Caco-2 (cell line): Measurements from ENCODE around the gene ROBO1. TPM values are rescaled to one million over a fixed set of nuclear protein-coding genes. Genes with fewer than 3 reads are reported as not detected.

Experiments
- BruUV-seq: library from RNA; stranded (reverse); fragments of 400-500 nt; replicated peaks from 2 replicates; lab custom pipeline; 2021; lab: Mats Ljungman, UMichigan
- CTCF ChIA-PET: fragments of 300-600 bp; sonication (Branson Sonifier 250); formaldehyde crosslinking; loops from one replicate; lab custom pipeline; 2022; ENCODE audit warnings: antibody characterized with exemption; lab: Charles Lee
- POLR2A ChIA-PET: fragments of 300-600 bp; sonication (Branson Sonifier 250); formaldehyde crosslinking; loops from one replicate; lab custom pipeline; 2022; ENCODE audit warnings: antibody characterized with exemption; lab: Charles Lee
- DNase-seq, 2 experiments: peaks; one replicate each; pipeline versions ENCODE4 v3.0.0 to v3.0.0-alpha.2; 2020 to 2022
- H3K27me3 ChIP-seq: replicated peaks from 2 replicates; pipeline ENCODE4 v1.6.0; 2011; ENCODE audit warnings: low read length; ENCODE audit not compliant: control insufficient read depth, insufficient read depth
- H3K36me3 ChIP-seq: 2 replicates; pipeline ENCODE4 v1.5.1; 2011; ENCODE audit warnings: low read length; ENCODE audit not compliant: control insufficient read depth, insufficient read depth
- H3K4me1 ChIP-seq: fragments of 250-450 bp; sonication (Bioruptor Pico); 2 replicates; pipeline ENCODE4 v1.5.1; 2020; ENCODE audit warnings: mild to moderate bottlenecking
- H3K4me3 ChIP-seq: 2 replicates; pipeline ENCODE4 v1.5.1; 2011; ENCODE audit warnings: low read depth, mild to moderate bottlenecking, control low read depth, low read length
- H3K9me3 ChIP-seq: fragments of 250-450 bp; sonication (Bioruptor Pico); 2 replicates; pipeline ENCODE4 v1.5.1; 2020; ENCODE audit warnings: mild to moderate bottlenecking, moderate library complexity
- H3K27ac Mint-ChIP-seq: one replicate; pipeline ENCODE4 v1.8.0; 2022; ENCODE audit warnings: mixed read lengths; ENCODE audit not compliant: unreplicated experiment
- H3K27me3 Mint-ChIP-seq: one replicate; pipeline ENCODE4 v1.8.0; 2022; ENCODE audit warnings: mixed read lengths; ENCODE audit not compliant: insufficient read depth, unreplicated experiment
- H3K36me3 Mint-ChIP-seq: one replicate; pipeline ENCODE4 v1.8.0; 2022; ENCODE audit warnings: mild to moderate bottlenecking, mixed read lengths; ENCODE audit not compliant: insufficient read depth, unreplicated experiment
- H3K4me1 Mint-ChIP-seq: one replicate; pipeline ENCODE4 v1.8.0; 2022; ENCODE audit warnings: low read depth, mixed read lengths; ENCODE audit not compliant: unreplicated experiment
- H3K4me3 Mint-ChIP-seq: one replicate; pipeline ENCODE4 v1.8.0; 2022; ENCODE audit warnings: mild to moderate bottlenecking, moderate library complexity, mixed read lengths; ENCODE audit not compliant: unreplicated experiment
- H3K9me3 Mint-ChIP-seq: one replicate; pipeline ENCODE4 v1.8.0; 2022; ENCODE audit warnings: mixed read lengths; ENCODE audit not compliant: unreplicated experiment
- CTCF ChIP-seq, 2 experiments: fragments of 200-600 bp in 1 of 2; IDR thresholded peaks; 1 replicate in 1 of 2; 2 replicates in 1 of 2; pipeline versions ENCODE4 v1.5.1 to v1.8.0; 2011 to 2022; ENCODE audit warnings: antibody characterized with exemption in 1 of 2, control low read depth in 1 of 2, inconsistent platforms in 1 of 2, low read depth in 1 of 2, low read length in 1 of 2, mild to moderate bottlenecking in 1 of 2, moderate library complexity in 1 of 2; ENCODE audit not compliant: insufficient read depth in 1 of 2, severe bottlenecking in 1 of 2, unreplicated experiment in 1 of 2
- intact Hi-C: fragments of 100-400 bp; cut with micrococcal nuclease; formaldehyde crosslinking; loops from one replicate; pipeline ENCODE4 v1.10.0; 2022; ENCODE audit not compliant: unreplicated experiment
- total RNA-seq: library from RNA; stranded (reverse); gene quantifications from 2 replicates; pipeline ENCODE4 v1.2.3, GENCODE V29; 2022

Gene ROBO1
- total RNA-seq, 1 experiment from 2014 or later = 1.8 TPM

- CTCF ChIA-PET = no interaction called here
- no peak for DNase-seq
- POLR2A ChIA-PET = no interaction called here
- no peaks in the 10 kb centered on the region for H3K9me3 Mint-ChIP-seq
- no peaks in the 10 kb centered on the region for H3K4me1 ChIP-seq
- BruUV-seq = no TSS peak
- no peak overlapping the region for H3K4me3 ChIP-seq
- no peaks in the 10 kb centered on the region for H3K36me3 Mint-ChIP-seq
- H3K27ac Mint-ChIP-seq = no peak overlapping the region
- no peaks in the 10 kb centered on the region for H3K36me3 ChIP-seq
- intact Hi-C loops = no loop called here
- TF ChIP-seq CTCF (IDR thresholded peaks at IDR 0.05; ENCODE audit: insufficient read depth in 1 of 2, low read depth in 1 of 2, low read length in 1 of 2, severe bottlenecking in 1 of 2, unreplicated experiment in 1 of 2) = no peak
- H3K27me3 ChIP-seq = no peaks in the 10 kb centered on the region
- no peaks in the 10 kb centered on the region for H3K4me1 Mint-ChIP-seq
- no peaks in the 10 kb centered on the region for H3K9me3 ChIP-seq
- H3K4me3 Mint-ChIP-seq = no peak overlapping the region
- H3K27me3 Mint-ChIP-seq = peaks cover 2% of the 10 kb centered on the region
These were observed 1153.3 kb downstream of the ROBO1 start for GRCh38 chr3:78614486-78614885.

- ChIA-PET POLR2A (no interaction called here), CTCF (no interaction called here)
- H3K27me3 Mint-ChIP-seq = peaks cover 2% of the 10 kb centered on the region
- H3K4me3 Mint-ChIP-seq = no peak overlapping the region
- H3K9me3 Mint-ChIP-seq = no peaks in the 10 kb centered on the region
- no peaks in the 10 kb centered on the region for H3K36me3 Mint-ChIP-seq
- no peak for DNase-seq
- Histone ChIP-seq H3K4me3 (no peak overlapping the region), H3K9me3 (no peaks in the 10 kb centered on the region), H3K36me3 (no peaks in the 10 kb centered on the region), H3K27me3 (no peaks in the 10 kb centered on the region), H3K4me1 (no peaks in the 10 kb centered on the region)
- H3K27ac Mint-ChIP-seq = no peak overlapping the region
- intact Hi-C loops = no loop called here
- no peak for TF ChIP-seq CTCF (IDR thresholded peaks at IDR 0.05; ENCODE audit: insufficient read depth in 1 of 2, low read depth in 1 of 2, low read length in 1 of 2, severe bottlenecking in 1 of 2, unreplicated experiment in 1 of 2)
- no peaks in the 10 kb centered on the region for H3K4me1 Mint-ChIP-seq
- no TSS peak for BruUV-seq
These were observed 1154.3 kb downstream of the ROBO1 start for GRCh38 chr3:78613421-78613879.

- H3K4me1 Mint-ChIP-seq = no peaks in the 10 kb centered on the region
These were observed 1156.5 kb downstream of the ROBO1 start for GRCh38 chr3:78611278-78611677.

More at GRCh38 chr3:78611278-78611677, 1156.5 kb downstream of the ROBO1 start:
- Histone ChIP-seq H3K36me3 (no peaks in the 10 kb centered on the region), H3K4me1 (no peaks in the 10 kb centered on the region), H3K4me3 (no peak overlapping the region), H3K27me3 (no peaks in the 10 kb centered on the region), H3K9me3 (no peaks in the 10 kb centered on the region)
- no peak for DNase-seq
- ChIA-PET CTCF (no interaction called here), POLR2A (no interaction called here)
- Mint-ChIP-seq H3K27me3 (peaks cover 2% of the 10 kb centered on the region), H3K4me3 (no peak overlapping the region), H3K36me3 (no peaks in the 10 kb centered on the region), H3K27ac (no peak overlapping the region), H3K9me3 (no peaks in the 10 kb centered on the region)
- TF ChIP-seq CTCF (IDR thresholded peaks at IDR 0.05; ENCODE audit: insufficient read depth in 1 of 2, low read depth in 1 of 2, low read length in 1 of 2, severe bottlenecking in 1 of 2, unreplicated experiment in 1 of 2) = no peak
- intact Hi-C loops = no loop called here
- no TSS peak for BruUV-seq
